Adipose tissue (tissue), 3 donors: Measurements from ENCODE around the gene SHLD1. TPM values are rescaled to one million over a fixed set of nuclear protein-coding genes. Genes with fewer than 3 reads are reported as not detected.
"Not testable (repeated sequence)": the region's sequence is repeated elsewhere in the genome, so short reads cannot be mapped to it uniquely, and the experiment has no call there.

Source experiments
- H3K27ac ChIP-seq: one replicate; pipeline ENCODE4 v1.5.1; 2013; ENCODE audit warnings: low read depth, low read length
- WGBS, 3 donors: extraction: QIAGEN DNeasy Blood & Tissue Kit; methylation state at CpG; one replicate each; pipeline ENCODE4 v1.1.7; 2013; 5-methylcytosine and 5-hydroxymethylcytosine counted together
- polyA plus RNA-seq, 3 donors: library from polyadenylated mRNA; stranded (reverse); fragments of 200-250 nt; gene quantifications; one replicate each; pipeline ENCODE4 v1.2.3, GENCODE V29; 2013
- donor health status: healthy with polysubstance abuse.
- donor health status: Bipolar disorder and iron deficiency.
- donor health status: healthy.

Gene SHLD1
- 1 to 10 TPM; 3.6 to 4.6 (median 4.1) TPM for polyA plus RNA-seq

- WGBS, 3 donors: 15 to 17% (median 15%) methylated on average over 27 of the region's 27 CpGs
- H3K27ac ChIP-seq: peak within 1 kb of the TSS; percentile 73
Observed at GRCh38 chr20:5749952-5750779, at the start of gene SHLD1. SHLD1 (plus strand) TSS chr20:5750401; CDS start chr20:5772866, 22,465 bp downstream.

- WGBS, 3 donors: 67 to 87% (median 75%) methylated on average over 4 of the region's 5 CpGs
- H3K27ac ChIP-seq: not testable (repeated sequence)
Observed at GRCh38 chr20:5702339-5702738, 47.9 kb upstream of the SHLD1 start.

GRCh38 chr20:5703681-5704101, 46.5 kb upstream of the SHLD1 start:
- WGBS, 3 donors: 21 to 45% (median 35%) methylated on average over 5 of the region's 5 CpGs
- no peak overlapping the region for H3K27ac ChIP-seq

GRCh38 chr20:5705827-5706226, 44.4 kb upstream of the SHLD1 start:
- H3K27ac ChIP-seq: no peak overlapping the region
- WGBS, 3 donors: 68 to 89% (median 88%) methylated on average over 6 of the region's 6 CpGs

- 87 to 94% (median 91%) methylated on average over 9 of the region's 9 CpGs for WGBS, 3 donors
- no peak overlapping the region for H3K27ac ChIP-seq
Observed at GRCh38 chr20:5706797-5707196, 43.4 kb upstream of the SHLD1 start.

GRCh38 chr20:5710551-5710950, 39.6 kb upstream of the SHLD1 start:
- 54 to 67% (median 62%) methylated on average over 3 of the region's 3 CpGs for WGBS, 3 donors
- H3K27ac ChIP-seq: no peak overlapping the region

- 55 to 63% (median 63%) methylated on average over 4 of the region's 4 CpGs for WGBS, 3 donors
Observed at GRCh38 chr20:5714261-5715041, 35.8 kb upstream of the SHLD1 start.

GRCh38 chr20:5715071-5715841, 34.9 kb upstream of the SHLD1 start:
- 81 to 90% (median 85%) methylated on average over 5 of the region's 5 CpGs for WGBS, 3 donors
- H3K27ac ChIP-seq: no peak overlapping the region

More at GRCh38 chr20:5714261-5715041, 35.8 kb upstream of the SHLD1 start:
- H3K27ac ChIP-seq: no peak overlapping the region

GRCh38 chr20:5716953-5717352, 33.2 kb upstream of the SHLD1 start:
- H3K27ac ChIP-seq: no peak overlapping the region
- 91 to 97% (median 95%) methylated on average over 4 of the region's 4 CpGs for WGBS, 3 donors

GRCh38 chr20:5718896-5719595, 31.2 kb upstream of the SHLD1 start:
- 79 to 90% (median 88%) methylated on average over 1 of the region's 1 CpG for WGBS, 3 donors
- H3K27ac ChIP-seq: no peak overlapping the region

GRCh38 chr20:5719861-5720403, 30.3 kb upstream of the SHLD1 start:
- 52 to 63% (median 63%) methylated on average over 6 of the region's 6 CpGs for WGBS, 3 donors
- no peak overlapping the region for H3K27ac ChIP-seq

GRCh38 chr20:5720696-5721095, 29.5 kb upstream of the SHLD1 start:
- WGBS, 3 donors: 63 to 69% (median 68%) methylated on average over 5 of the region's 5 CpGs
- H3K27ac ChIP-seq: no peak overlapping the region

- WGBS, 3 donors: 97 to 98% (median 97%) methylated on average over 6 of the region's 6 CpGs
- not testable (repeated sequence) for H3K27ac ChIP-seq
Observed at GRCh38 chr20:5721356-5721755, 28.8 kb upstream of the SHLD1 start.

GRCh38 chr20:5722927-5723326, 27.3 kb upstream of the SHLD1 start:
- WGBS, 3 donors: 73 to 77% (median 77%) methylated on average over 9 of the region's 9 CpGs
- no peak overlapping the region for H3K27ac ChIP-seq

- 79 to 82% (median 82%) methylated on average over 3 of the region's 3 CpGs for WGBS, 3 donors
Observed at GRCh38 chr20:5725183-5725463, 25.1 kb upstream of the SHLD1 start.

GRCh38 chr20:5727018-5727515, 23.1 kb upstream of the SHLD1 start:
- no peak overlapping the region for H3K27ac ChIP-seq
- WGBS, 3 donors: 62 to 85% (median 71%) methylated on average over 5 of the region's 5 CpGs

More at GRCh38 chr20:5725183-5725463, 25.1 kb upstream of the SHLD1 start:
- H3K27ac ChIP-seq: not testable (repeated sequence)

- WGBS, 3 donors: 88 to 95% (median 90%) methylated on average over 2 of the region's 2 CpGs
- no peak overlapping the region for H3K27ac ChIP-seq
Observed at GRCh38 chr20:5729348-5729747, 20.9 kb upstream of the SHLD1 start.

- H3K27ac ChIP-seq: no peak overlapping the region
Observed at GRCh38 chr20:5730131-5730530, 20.1 kb upstream of the SHLD1 start.

More at GRCh38 chr20:5730131-5730530, 20.1 kb upstream of the SHLD1 start:
- WGBS, 3 donors: 72 to 93% (median 92%) methylated on average over 2 of the region's 2 CpGs
